HEK293 (cell line): ENCODE measurements around the gene C1orf94.

ENCODE experiments used
- CTCF ChIA-PET: fragments of 350-600 bp; formaldehyde crosslinking; extraction: SDS; loops from one replicate; lab custom pipeline; 2021; ENCODE audit warnings: antibody characterized with exemption; lab: Yijun Ruan, JAX
- POLR2A ChIA-PET: fragments of 300-600 bp; formaldehyde crosslinking; extraction: SDS; loops from one replicate; lab custom pipeline; 2020; ENCODE audit warnings: antibody characterized with exemption, inconsistent platforms; lab: Yijun Ruan, JAX
- H3K27ac ChIP-seq: fragments of 200-500 bp; sonication (Bioruptor generic); 2 replicates; pipeline ENCODE4 v1.5.1; 2014; ENCODE audit warnings: low read depth, low read length, control low read depth, inconsistent platforms; ENCODE audit errors: extremely low read depth
- H3K36me3 ChIP-seq, 2 experiments: fragments of 200-500 bp in 1 of 2; sonication (Bioruptor generic) in 1 of 2; 1 replicate in 1 of 2; 2 replicates in 1 of 2; pipeline ENCODE4 v1.5.1; 2014 to 2017; ENCODE audit warnings: inconsistent platforms in 2 of 2, low read length in 2 of 2; ENCODE audit not compliant: control insufficient read depth in 2 of 2, insufficient read depth in 1 of 2
- H3K4me1 ChIP-seq: fragments of 200-500 bp; sonication (Bioruptor generic); 2 replicates; pipeline ENCODE4 v1.5.1; 2014; ENCODE audit warnings: mild to moderate bottlenecking, low read length, inconsistent platforms; ENCODE audit not compliant: control insufficient read depth, insufficient read depth
- H3K4me3 ChIP-seq: 2 replicates; pipeline ENCODE4 v1.5.1; 2011; ENCODE audit warnings: low read depth, mild to moderate bottlenecking, control low read depth, low read length, moderate library complexity
- H3K9me3 ChIP-seq: fragments of 200-500 bp; sonication (Bioruptor generic); 2 replicates; pipeline ENCODE4 v1.5.1; 2014; ENCODE audit warnings: low read depth, low read length, inconsistent platforms; ENCODE audit not compliant: control insufficient read depth, insufficient read depth
- BCL11A ChIP-seq: fragments of 450-650 bp; formaldehyde crosslinking; IDR thresholded peaks from 2 replicates; pipeline ENCODE4 v1.5.1; 2016; ENCODE audit warnings: low read depth, missing biosample characterization, missing genetic modification characterization
- CTCF ChIP-seq: fragments of 450-650 bp; formaldehyde crosslinking; IDR thresholded peaks from 2 replicates; pipeline ENCODE4 v1.5.1; 2016; ENCODE audit warnings: missing biosample characterization, missing genetic modification characterization
- EGR2 ChIP-seq: fragments of 450-650 bp; formaldehyde crosslinking; IDR thresholded peaks from 2 replicates; pipeline ENCODE4 v1.5.1; 2016; ENCODE audit warnings: low read depth, missing biosample characterization, missing genetic modification characterization
- KLF8 ChIP-seq: fragments of 450-650 bp; formaldehyde crosslinking; IDR thresholded peaks from 2 replicates; pipeline ENCODE4 v1.5.1; 2016; ENCODE audit warnings: missing biosample characterization, missing genetic modification characterization
- PRDM1 ChIP-seq: fragments of 450-650 bp; formaldehyde crosslinking; IDR thresholded peaks from 2 replicates; pipeline ENCODE4; 2016; ENCODE audit warnings: missing biosample characterization, missing genetic modification characterization
- REPIN1 ChIP-seq: fragments of 450-650 bp; formaldehyde crosslinking; IDR thresholded peaks from 2 replicates; pipeline ENCODE4 v1.5.1; 2017; ENCODE audit warnings: missing biosample characterization, missing genetic modification characterization, low read depth
- SCRT1 ChIP-seq: fragments of 450-650 bp; formaldehyde crosslinking; IDR thresholded peaks from 2 replicates; pipeline ENCODE4 v1.5.1; 2016; ENCODE audit warnings: missing biosample characterization, missing genetic modification characterization, borderline replicate concordance
- SP2 ChIP-seq: fragments of 450-650 bp; formaldehyde crosslinking; IDR thresholded peaks from 2 replicates; pipeline ENCODE4 v1.5.1; 2016; ENCODE audit warnings: missing biosample characterization, missing genetic modification characterization
- ZBTB1 ChIP-seq: fragments of 450-650 bp; formaldehyde crosslinking; IDR thresholded peaks from 2 replicates; pipeline ENCODE4 v1.5.1; 2016; ENCODE audit warnings: missing biosample characterization, missing genetic modification characterization
- ZBTB21 ChIP-seq: fragments of 450-650 bp; formaldehyde crosslinking; IDR thresholded peaks from 2 replicates; pipeline ENCODE4 v1.5.1; 2017; ENCODE audit warnings: missing biosample characterization, missing genetic modification characterization
- ZFP3 ChIP-seq: fragments of 450-650 bp; formaldehyde crosslinking; IDR thresholded peaks from 2 replicates; pipeline ENCODE4 v1.5.1; 2016; ENCODE audit warnings: low read depth, missing biosample characterization, missing genetic modification characterization
- ZIC2 ChIP-seq: fragments of 450-650 bp; formaldehyde crosslinking; IDR thresholded peaks from 2 replicates; pipeline ENCODE4 v1.5.1; 2016; ENCODE audit warnings: missing biosample characterization, missing genetic modification characterization
- ZNF140 ChIP-seq: fragments of 450-650 bp; formaldehyde crosslinking; IDR thresholded peaks from 2 replicates; pipeline ENCODE4 v1.5.1; 2016; ENCODE audit warnings: missing biosample characterization, missing genetic modification characterization
- ZNF146 ChIP-seq: fragments of 450-650 bp; formaldehyde crosslinking; IDR thresholded peaks from 2 replicates; pipeline ENCODE4 v1.5.1; 2016; ENCODE audit warnings: missing biosample characterization, missing genetic modification characterization
- ZNF148 ChIP-seq: fragments of 450-650 bp; formaldehyde crosslinking; IDR thresholded peaks from 2 replicates; pipeline ENCODE4 v1.5.0; 2017; ENCODE audit warnings: missing biosample characterization, missing genetic modification characterization, borderline replicate concordance
- ZNF248 ChIP-seq: fragments of 450-650 bp; formaldehyde crosslinking; IDR thresholded peaks from 2 replicates; pipeline ENCODE4 v1.5.1; 2017; ENCODE audit warnings: missing biosample characterization, missing genetic modification characterization
- ZNF391 ChIP-seq: fragments of 450-650 bp; formaldehyde crosslinking; IDR thresholded peaks from 2 replicates; pipeline ENCODE4 v1.5.1; 2016; ENCODE audit warnings: low read depth, missing biosample characterization, missing genetic modification characterization, borderline replicate concordance
- ZNF449 ChIP-seq: fragments of 450-650 bp; formaldehyde crosslinking; IDR thresholded peaks from 2 replicates; pipeline ENCODE4 v1.5.1; 2017; ENCODE audit warnings: missing biosample characterization, mild to moderate bottlenecking, missing genetic modification characterization, moderate library complexity
- ZNF677 ChIP-seq: fragments of 450-650 bp; IDR thresholded peaks from 2 replicates; pipeline ENCODE4 v1.5.0; 2018; ENCODE audit warnings: missing biosample characterization, mild to moderate bottlenecking, missing genetic modification characterization, moderate library complexity
- ZNF785 ChIP-seq: fragments of 450-650 bp; formaldehyde crosslinking; IDR thresholded peaks from 2 replicates; pipeline ENCODE4 v1.5.1; 2016; ENCODE audit warnings: missing biosample characterization, missing genetic modification characterization
- ZNF830 ChIP-seq: fragments of 450-650 bp; IDR thresholded peaks from 2 replicates; pipeline ENCODE4 v1.5.0; 2018; ENCODE audit warnings: missing biosample characterization, missing genetic modification characterization, low read depth, mild to moderate bottlenecking, moderate library complexity
- TF ChIP-seq, protein P1 (sequence below): fragments of 450-650 bp; formaldehyde crosslinking; IDR thresholded peaks from 2 replicates; pipeline ENCODE4 v1.5.1; 2016; ENCODE audit warnings: missing biosample characterization, missing genetic modification characterization
- TF ChIP-seq, protein P2 (sequence below): fragments of 450-650 bp; formaldehyde crosslinking; optimal IDR thresholded peaks from 2 replicates; pipeline ENCODE3; 2016; ENCODE audit warnings: missing biosample characterization, mild to moderate bottlenecking, missing genetic modification characterization
- TF ChIP-seq, protein P3 (sequence below): fragments of 450-650 bp; formaldehyde crosslinking; IDR thresholded peaks from 2 replicates; pipeline ENCODE4 v1.5.1; 2016; ENCODE audit warnings: missing biosample characterization, missing genetic modification characterization
- TF ChIP-seq, protein P4 (sequence below): fragments of 450-650 bp; formaldehyde crosslinking; IDR thresholded peaks from 2 replicates; pipeline ENCODE4 v1.5.1; 2016; ENCODE audit warnings: missing biosample characterization, missing genetic modification characterization, low read depth

Gene C1orf94

GRCh38 chr1:34129630-34130029 is 47.1 kb upstream of the C1orf94 start:
- Histone ChIP-seq H3K4me3 (no peak overlapping the region), H3K9me3 (no peaks in the 10 kb centered on the region), H3K27ac (no peak overlapping the region), H3K36me3 (no peaks in the 10 kb centered on the region), H3K4me1 (no peaks in the 10 kb centered on the region)
- TF ChIP-seq CTCF (tag by site-specific recombination) (no peak), ZNF148 (tag by site-specific recombination) (no peak), ZNF449 (no peak), ZNF140 (tag by site-specific recombination) (no peak), PRDM1 (no peak), ZNF146 (no peak), BCL11A (tag by site-specific recombination) (no peak), ZNF785 (tag by site-specific recombination) (no peak), KLF8 (tag by site-specific recombination) (no peak), ZBTB1 (tag by site-specific recombination) (no peak), ZFP3 (tag by site-specific recombination) (no peak), ZNF391 (tag by site-specific recombination) (no peak), REPIN1 (no peak), SP2 (tag by site-specific recombination) (no peak), ZNF677 (tag by site-specific recombination) (no peak), ZBTB21 (tag by site-specific recombination) (no peak)
- TF ChIP-seq, protein P1, sequence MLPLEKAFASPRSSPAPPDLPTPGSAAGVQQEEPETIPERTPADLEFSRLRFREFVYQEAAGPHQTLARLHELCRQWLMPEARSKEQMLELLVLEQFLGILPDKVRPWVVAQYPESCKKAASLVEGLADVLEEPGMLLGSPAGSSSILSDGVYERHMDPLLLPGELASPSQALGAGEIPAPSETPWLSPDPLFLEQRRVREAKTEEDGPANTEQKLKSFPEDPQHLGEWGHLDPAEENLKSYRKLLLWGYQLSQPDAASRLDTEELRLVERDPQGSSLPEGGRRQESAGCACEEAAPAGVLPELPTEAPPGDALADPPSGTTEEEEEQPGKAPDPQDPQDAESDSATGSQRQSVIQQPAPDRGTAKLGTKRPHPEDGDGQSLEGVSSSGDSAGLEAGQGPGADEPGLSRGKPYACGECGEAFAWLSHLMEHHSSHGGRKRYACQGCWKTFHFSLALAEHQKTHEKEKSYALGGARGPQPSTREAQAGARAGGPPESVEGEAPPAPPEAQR (tag by site-specific recombination): no peak
- TF ChIP-seq, protein P2, sequence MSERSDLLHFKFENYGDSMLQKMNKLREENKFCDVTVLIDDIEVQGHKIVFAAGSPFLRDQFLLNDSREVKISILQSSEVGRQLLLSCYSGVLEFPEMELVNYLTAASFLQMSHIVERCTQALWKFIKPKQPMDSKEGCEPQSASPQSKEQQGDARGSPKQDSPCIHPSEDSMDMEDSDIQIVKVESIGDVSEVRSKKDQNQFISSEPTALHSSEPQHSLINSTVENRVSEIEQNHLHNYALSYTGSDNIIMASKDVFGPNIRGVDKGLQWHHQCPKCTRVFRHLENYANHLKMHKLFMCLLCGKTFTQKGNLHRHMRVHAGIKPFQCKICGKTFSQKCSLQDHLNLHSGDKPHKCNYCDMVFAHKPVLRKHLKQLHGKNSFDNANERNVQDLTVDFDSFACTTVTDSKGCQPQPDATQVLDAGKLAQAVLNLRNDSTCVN: no peak
- POLR2A ChIA-PET: no interaction called here
- CTCF ChIA-PET: interaction anchor here (0.7 to 1.2 kb wide), 4 partner anchors 15 to 497 kb away, joined by 3 to 5 read pairs (median 4); no protein-coding TSS in a partner anchor

DNA sequence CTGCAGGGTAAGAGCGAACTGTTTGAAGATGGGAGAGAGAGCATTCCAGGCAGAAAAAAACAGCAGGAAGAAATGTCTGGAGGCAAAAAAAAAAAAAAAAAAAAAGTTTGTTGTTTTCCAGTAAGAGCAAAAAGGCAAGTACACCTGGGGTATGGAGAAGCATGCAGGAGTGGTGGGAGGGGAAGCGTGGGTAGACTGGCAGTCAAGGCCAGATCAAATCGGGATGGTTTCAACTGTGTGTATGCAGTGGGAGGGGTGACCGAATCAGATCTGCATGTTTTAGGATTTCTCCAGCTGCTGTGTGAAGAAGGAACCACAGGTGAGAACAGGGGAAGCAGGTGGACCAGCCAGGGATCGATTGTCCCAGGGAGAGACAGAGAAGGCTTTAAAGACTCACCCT is 46.4 kb upstream of the C1orf94 start:
- CTCF ChIA-PET: interaction anchor here (0.6 to 1.2 kb wide), 3 partner anchors 16 to 498 kb away, joined by 3 to 5 read pairs (median 3); no protein-coding TSS in a partner anchor
- no peak overlapping the region for H3K27ac ChIP-seq
- no peaks in the 10 kb centered on the region for H3K9me3 ChIP-seq
- no peak overlapping the region for H3K4me3 ChIP-seq
- no peaks in the 10 kb centered on the region for H3K36me3 ChIP-seq
- no peaks in the 10 kb centered on the region for H3K4me1 ChIP-seq
- POLR2A ChIA-PET: no interaction called here
- TF ChIP-seq ZIC2: no peak
- TF ChIP-seq, protein P3, sequence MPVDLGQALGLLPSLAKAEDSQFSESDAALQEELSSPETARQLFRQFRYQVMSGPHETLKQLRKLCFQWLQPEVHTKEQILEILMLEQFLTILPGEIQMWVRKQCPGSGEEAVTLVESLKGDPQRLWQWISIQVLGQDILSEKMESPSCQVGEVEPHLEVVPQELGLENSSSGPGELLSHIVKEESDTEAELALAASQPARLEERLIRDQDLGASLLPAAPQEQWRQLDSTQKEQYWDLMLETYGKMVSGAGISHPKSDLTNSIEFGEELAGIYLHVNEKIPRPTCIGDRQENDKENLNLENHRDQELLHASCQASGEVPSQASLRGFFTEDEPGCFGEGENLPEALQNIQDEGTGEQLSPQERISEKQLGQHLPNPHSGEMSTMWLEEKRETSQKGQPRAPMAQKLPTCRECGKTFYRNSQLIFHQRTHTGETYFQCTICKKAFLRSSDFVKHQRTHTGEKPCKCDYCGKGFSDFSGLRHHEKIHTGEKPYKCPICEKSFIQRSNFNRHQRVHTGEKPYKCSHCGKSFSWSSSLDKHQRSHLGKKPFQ (tag by site-specific recombination): no peak
- TF ChIP-seq, protein P4, sequence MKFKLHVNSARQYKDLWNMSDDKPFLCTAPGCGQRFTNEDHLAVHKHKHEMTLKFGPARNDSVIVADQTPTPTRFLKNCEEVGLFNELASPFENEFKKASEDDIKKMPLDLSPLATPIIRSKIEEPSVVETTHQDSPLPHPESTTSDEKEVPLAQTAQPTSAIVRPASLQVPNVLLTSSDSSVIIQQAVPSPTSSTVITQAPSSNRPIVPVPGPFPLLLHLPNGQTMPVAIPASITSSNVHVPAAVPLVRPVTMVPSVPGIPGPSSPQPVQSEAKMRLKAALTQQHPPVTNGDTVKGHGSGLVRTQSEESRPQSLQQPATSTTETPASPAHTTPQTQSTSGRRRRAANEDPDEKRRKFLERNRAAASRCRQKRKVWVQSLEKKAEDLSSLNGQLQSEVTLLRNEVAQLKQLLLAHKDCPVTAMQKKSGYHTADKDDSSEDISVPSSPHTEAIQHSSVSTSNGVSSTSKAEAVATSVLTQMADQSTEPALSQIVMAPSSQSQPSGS (tag by site-specific recombination): no peak
- no peak for TF ChIP-seq ZNF830 (tag by site-specific recombination)
- no peak for TF ChIP-seq SCRT1 (tag by site-specific recombination)
- 0 out of 2 replicates have a peak, but pooled peaks have one; percentile 19 for TF ChIP-seq EGR2 (tag by site-specific recombination)
- TF ChIP-seq ZNF248 (tag by site-specific recombination): no peak
